HEK293T (cell line): Measurements from ENCODE around the gene SYNPO2.

Source experiments
- CTCF ChIA-PET: fragments of 350-600 bp; formaldehyde crosslinking; extraction: SDS; loops from one replicate; lab custom pipeline; 2021; ENCODE audit warnings: antibody characterized with exemption, inconsistent platforms; lab: Yijun Ruan, JAX
- POLR2A ChIA-PET: fragments of 350-600 bp; formaldehyde crosslinking; extraction: SDS; loops from one replicate; lab custom pipeline; 2020; ENCODE audit warnings: antibody characterized with exemption, inconsistent platforms; lab: Yijun Ruan, JAX
- DNase-seq: peaks from one replicate; pipeline ENCODE4 v3.0.0; 2012; ENCODE audit warnings: mixed read lengths; ENCODE audit errors: extremely low spot score
- ARNT ChIP-seq: fragments of 450-650 bp; IDR thresholded peaks from 2 replicates; pipeline ENCODE4 v1.6.1; 2017; ENCODE audit warnings: mild to moderate bottlenecking
- BHLHE40 ChIP-seq: fragments of 450-650 bp; IDR thresholded peaks from 2 replicates; pipeline ENCODE4 v1.6.1; 2016; ENCODE audit warnings: mild to moderate bottlenecking, moderate library complexity, borderline replicate concordance
- CTBP1 ChIP-seq: fragments of 450-650 bp; IDR thresholded peaks from 2 replicates; pipeline ENCODE4 v1.6.1; 2016; ENCODE audit warnings: borderline replicate concordance
- ELF4 ChIP-seq: fragments of 450-650 bp; IDR thresholded peaks from 2 replicates; pipeline ENCODE4 v1.6.1; 2017; ENCODE audit warnings: antibody characterized with exemption
- FOXA1 ChIP-seq: fragments of 450-650 bp; IDR thresholded peaks from 2 replicates; pipeline ENCODE4 v1.6.1; 2016; ENCODE audit warnings: mild to moderate bottlenecking
- FOXK2 ChIP-seq: fragments of 450-650 bp; IDR thresholded peaks from 2 replicates; pipeline ENCODE4 v1.6.1; 2016; ENCODE audit warnings: mild to moderate bottlenecking
- FOXM1 ChIP-seq: fragments of 450-650 bp; IDR thresholded peaks from 2 replicates; pipeline ENCODE4 v1.6.1; 2017; ENCODE audit warnings: mild to moderate bottlenecking, borderline replicate concordance
- HDGF ChIP-seq: fragments of 450-650 bp; IDR thresholded peaks from 2 replicates; pipeline ENCODE4 v1.6.1; 2017; ENCODE audit warnings: antibody characterized with exemption, borderline replicate concordance
- L3MBTL2 ChIP-seq: fragments of 450-650 bp; conservative IDR thresholded peaks from 2 replicates; pipeline ENCODE4 v1.6.1; 2016; ENCODE audit warnings: mild to moderate bottlenecking
- LEF1 ChIP-seq: fragments of 450-650 bp; IDR thresholded peaks from 2 replicates; pipeline ENCODE4 v1.6.1; 2017; ENCODE audit warnings: mild to moderate bottlenecking, borderline replicate concordance
- NFRKB ChIP-seq: fragments of 450-650 bp; IDR thresholded peaks from 2 replicates; pipeline ENCODE4 v1.6.1; 2016; ENCODE audit warnings: mild to moderate bottlenecking, moderate library complexity
- SP1 ChIP-seq: fragments of 450-650 bp; IDR thresholded peaks from 2 replicates; pipeline ENCODE4 v1.6.1; 2017
- SUZ12 ChIP-seq: fragments of 450-650 bp; IDR thresholded peaks from 2 replicates; pipeline ENCODE4 v1.6.1; 2016; ENCODE audit warnings: mild to moderate bottlenecking
- TARDBP ChIP-seq: fragments of 450-650 bp; IDR thresholded peaks from 2 replicates; pipeline ENCODE4 v1.6.1; 2016
- ZNF384 ChIP-seq: fragments of 450-650 bp; IDR thresholded peaks from 2 replicates; pipeline ENCODE4 v1.6.1; 2016
- TF ChIP-seq, protein P1 (sequence below): fragments of 450-650 bp; IDR thresholded peaks from 2 replicates; pipeline ENCODE4 v1.6.1; 2016

Gene SYNPO2

DNA sequence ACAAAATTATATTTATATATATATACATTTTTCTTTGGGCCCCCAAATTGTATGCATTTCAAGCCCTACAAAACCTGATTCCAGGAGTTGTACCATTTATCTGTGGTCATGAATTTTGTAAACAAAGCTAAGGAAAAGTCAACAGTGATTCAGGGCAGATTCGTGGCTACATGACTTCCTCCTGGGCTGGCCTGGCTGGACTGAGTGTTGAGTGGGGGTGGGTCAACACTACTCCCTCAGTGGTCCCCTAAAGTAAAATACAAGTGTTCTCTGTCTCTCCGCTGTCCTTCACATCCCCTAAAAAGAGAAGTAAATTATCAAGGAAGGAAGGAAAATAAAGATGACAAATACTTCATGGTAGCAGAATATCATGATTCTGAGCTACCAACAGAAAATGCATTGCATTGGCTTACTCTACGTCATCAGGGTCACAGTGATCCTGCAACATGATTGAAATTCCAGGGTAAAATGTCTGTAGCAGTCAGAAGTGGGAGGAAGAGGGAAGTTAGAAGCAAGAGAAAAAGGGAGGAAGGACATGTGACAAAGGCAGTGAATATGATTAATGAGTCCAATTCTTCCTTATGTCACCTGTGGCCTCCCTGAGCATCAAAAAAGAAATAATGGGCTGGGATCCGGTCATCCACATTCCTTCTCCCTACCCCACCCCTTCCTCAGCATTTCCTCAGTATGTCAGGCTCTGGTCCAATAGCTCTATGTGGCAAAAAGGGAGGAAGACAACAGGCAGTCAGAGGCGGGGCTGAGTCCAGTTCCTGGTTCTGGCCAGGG lies 204.6 kb downstream of the SYNPO2 start:
- TF ChIP-seq FOXK2 (no peak), NFRKB (no peak)
- CTCF ChIA-PET = no interaction called here
- DNase-seq = no peak
- POLR2A ChIA-PET = interaction anchor here (1.0 kb wide), 1 partner anchor 119 kb away, joined by 3 read pairs; the partner anchor contains the start of gene USP53

DNA sequence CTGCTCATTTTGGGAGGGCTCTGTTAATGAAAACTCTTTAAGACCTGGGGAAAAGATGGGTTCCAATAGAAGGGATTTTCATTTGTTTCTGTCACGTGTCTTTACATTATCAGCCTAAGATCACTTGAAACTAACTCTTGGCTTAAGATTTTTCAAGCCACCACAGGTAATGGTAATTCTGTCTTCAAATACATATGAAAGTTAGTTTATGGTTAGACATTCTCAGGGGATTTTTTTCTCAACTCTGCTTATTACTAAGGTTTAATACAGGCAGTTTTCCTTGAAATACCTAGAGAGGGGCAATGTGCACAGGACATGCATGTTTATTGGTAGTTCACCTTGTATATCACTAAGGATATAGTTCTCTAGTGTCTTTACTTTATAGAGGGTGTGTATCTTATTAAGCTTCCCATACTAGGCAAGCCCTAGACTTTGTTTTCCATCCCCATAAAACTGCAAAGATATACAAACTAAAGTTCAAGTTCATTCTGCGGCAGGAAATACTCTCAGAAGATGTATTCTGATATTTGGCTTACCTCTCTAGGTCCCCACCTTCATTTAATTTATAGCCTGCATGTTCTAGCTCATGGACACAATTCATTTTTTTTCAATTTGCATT lies 208.7 kb downstream of the SYNPO2 start:
- no peak for TF ChIP-seq ZNF384
- TF ChIP-seq ELF4 = no peak
- no peak for TF ChIP-seq LEF1
- no peak for TF ChIP-seq L3MBTL2
- TF ChIP-seq SUZ12 = no peak
- no peak for TF ChIP-seq FOXA1
- no peak for TF ChIP-seq CTBP1
- TF ChIP-seq FOXK2 = no peak
- no peak for TF ChIP-seq HDGF
- TF ChIP-seq ARNT = no peak
- TF ChIP-seq, protein P1, sequence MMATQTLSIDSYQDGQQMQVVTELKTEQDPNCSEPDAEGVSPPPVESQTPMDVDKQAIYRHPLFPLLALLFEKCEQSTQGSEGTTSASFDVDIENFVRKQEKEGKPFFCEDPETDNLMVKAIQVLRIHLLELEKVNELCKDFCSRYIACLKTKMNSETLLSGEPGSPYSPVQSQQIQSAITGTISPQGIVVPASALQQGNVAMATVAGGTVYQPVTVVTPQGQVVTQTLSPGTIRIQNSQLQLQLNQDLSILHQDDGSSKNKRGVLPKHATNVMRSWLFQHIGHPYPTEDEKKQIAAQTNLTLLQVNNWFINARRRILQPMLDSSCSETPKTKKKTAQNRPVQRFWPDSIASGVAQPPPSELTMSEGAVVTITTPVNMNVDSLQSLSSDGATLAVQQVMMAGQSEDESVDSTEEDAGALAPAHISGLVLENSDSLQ = no peak
- no peak for TF ChIP-seq NFRKB
- no peak for TF ChIP-seq BHLHE40
- TF ChIP-seq TARDBP = no peak
- no peak for TF ChIP-seq FOXM1
- TF ChIP-seq SP1 = no peak
- ChIA-PET CTCF (no interaction called here), POLR2A (no interaction called here)
- no peak for DNase-seq

DNA sequence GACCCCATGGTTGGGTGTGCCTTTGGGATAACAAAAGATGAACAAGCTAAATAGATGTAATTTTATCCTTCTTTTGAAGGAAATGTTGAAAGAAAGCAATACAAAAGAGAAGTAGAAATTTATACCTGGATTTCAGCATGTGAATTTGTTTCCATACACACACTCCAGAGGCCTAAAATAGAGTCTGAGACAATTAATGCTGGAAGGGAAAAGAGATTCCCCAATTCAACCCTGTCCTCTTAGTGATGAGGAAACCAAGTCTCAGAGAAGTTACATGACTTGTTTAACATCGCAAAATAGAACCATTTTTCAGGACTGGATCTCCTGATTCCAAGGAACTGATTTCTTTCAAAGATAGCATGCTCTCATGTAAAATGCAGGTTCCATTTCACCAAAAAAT lies 209.7 kb downstream of the SYNPO2 start:
- DNase-seq = no peak
- CTCF ChIA-PET = no interaction called here
- POLR2A ChIA-PET = no interaction called here
- TF ChIP-seq TARDBP (no peak), SP1 (no peak), L3MBTL2 (no peak), ELF4 (no peak), HDGF (no peak)
- TF ChIP-seq, protein P1 = no peak

DNA sequence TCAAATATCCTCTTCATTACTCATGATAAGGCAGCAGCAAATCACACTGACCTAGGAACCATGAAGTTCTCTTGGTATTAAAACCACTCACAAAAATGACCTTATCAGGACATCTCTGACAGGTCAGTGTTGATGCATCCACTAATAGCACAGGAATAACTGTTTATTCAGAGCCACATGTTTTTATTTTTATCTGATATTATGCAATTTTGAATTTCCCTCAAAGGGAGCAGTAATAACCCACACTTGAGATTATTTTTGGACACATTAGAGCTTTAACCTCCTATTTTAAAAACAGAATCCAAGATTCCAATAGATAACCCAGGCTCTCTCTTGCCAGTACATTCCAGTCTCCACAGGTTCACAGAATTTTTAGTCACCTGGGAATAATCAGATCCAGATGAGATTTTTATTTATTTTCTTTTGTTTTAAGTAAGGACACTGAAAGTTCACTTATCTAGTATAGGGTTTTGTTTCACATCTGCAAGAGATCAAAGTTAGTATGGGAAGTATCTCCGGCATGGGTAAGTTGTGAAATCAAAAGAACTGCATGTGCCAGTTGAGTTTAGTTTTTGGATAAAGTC lies 210.7 kb downstream of the SYNPO2 start:
- POLR2A ChIA-PET = interaction anchor here (1.2 kb wide), 1 partner anchor 201 kb away, joined by 3 read pairs; no protein-coding TSS in a partner anchor

DNA sequence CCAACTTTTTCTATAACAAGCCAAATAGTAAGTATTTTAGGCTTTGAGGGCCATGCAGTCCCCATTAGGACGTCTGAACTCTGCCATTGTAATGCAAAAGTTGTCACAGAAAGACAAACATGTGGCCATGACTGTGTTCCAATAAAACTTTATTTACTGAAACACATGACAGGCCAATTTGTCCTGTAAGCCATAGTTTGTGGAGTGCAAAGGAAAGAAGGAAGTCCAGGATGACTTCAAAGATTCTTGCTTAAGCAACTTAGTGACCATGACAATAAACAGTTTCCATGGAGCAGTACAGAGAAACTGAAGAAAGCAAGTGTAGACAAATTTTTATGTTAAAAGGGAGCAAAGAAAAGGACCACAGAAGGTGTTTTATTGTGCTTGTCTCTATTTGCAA lies 212.0 kb downstream of the SYNPO2 start:
- no peak for TF ChIP-seq CTBP1
- no peak for TF ChIP-seq ELF4
- no peak for TF ChIP-seq BHLHE40
- TF ChIP-seq FOXK2 = no peak
- TF ChIP-seq SP1 = no peak
- no peak for TF ChIP-seq SUZ12
- TF ChIP-seq ZNF384 = no peak
- no peak for TF ChIP-seq FOXA1
- TF ChIP-seq NFRKB = no peak
- TF ChIP-seq, protein P1 = no peak
- TF ChIP-seq L3MBTL2 = no peak
- TF ChIP-seq HDGF = no peak
- DNase-seq = no peak
- ChIA-PET CTCF (no interaction called here), POLR2A (no interaction called here)

More for the DNA sequence above, 210.7 kb downstream of the SYNPO2 start:
- DNase-seq = no peak
- no peak for TF ChIP-seq ELF4
- no peak for TF ChIP-seq LEF1
- no peak for TF ChIP-seq L3MBTL2
- TF ChIP-seq CTBP1 = no peak
- TF ChIP-seq FOXM1 = no peak
- no peak for TF ChIP-seq HDGF
- TF ChIP-seq, protein P1 = no peak
- no peak for TF ChIP-seq FOXK2
- TF ChIP-seq TARDBP = no peak
- no peak for TF ChIP-seq ZNF384
- no peak for TF ChIP-seq BHLHE40
- TF ChIP-seq NFRKB = no peak
- no peak for TF ChIP-seq ARNT
- CTCF ChIA-PET = no interaction called here
